Tibial nerve (tissue), 4 donors: ENCODE measurements around the gene TNKS1BP1. TPM values are rescaled to one million over a fixed set of nuclear protein-coding genes. Genes with fewer than 3 reads are reported as not detected.
"Not testable (repeated sequence)": the region's sequence is repeated elsewhere in the genome, so short reads cannot be mapped to it uniquely, and the experiment has no call there.

Experiments
- DNase-seq, 2 donors: peaks; one replicate each; pipeline ENCODE4 v3.0.0-alpha.2; 2019; ENCODE audit warnings: low spot score in 2 of 2
- H3K27ac ChIP-seq, 4 donors: fragments of 200-600 bp; sonication (generic) in 3 of 4; one replicate each; pipeline ENCODE4 v1.5.1; 2017 to 2019; ENCODE audit warnings: mild to moderate bottlenecking in 1 of 4
- H3K27me3 ChIP-seq, 2 donors: fragments of 200-600 bp; sonication (generic) in 1 of 2; one replicate each; pipeline versions ENCODE4 v1.5.1 to v1.6.0; 2017 to 2019
- H3K36me3 ChIP-seq, 3 donors: fragments of 200-600 bp; sonication (generic); one replicate each; pipeline ENCODE4 v1.5.1; 2018 to 2019
- H3K4me1 ChIP-seq, 4 donors: fragments of 200-600 bp; sonication (generic) in 3 of 4; one replicate each; pipeline ENCODE4 v1.5.1; 2017 to 2019
- H3K4me3 ChIP-seq, 4 donors: fragments of 200-600 bp; sonication (generic) in 3 of 4; one replicate each; pipeline ENCODE4 v1.5.1; 2017 to 2019; ENCODE audit warnings: mild to moderate bottlenecking in 1 of 4, moderate library complexity in 1 of 4
- H3K9me3 ChIP-seq, 4 donors: fragments of 200-600 bp; sonication (generic) in 3 of 4; one replicate each; pipeline ENCODE4 v1.5.1; 2017 to 2019
- CTCF ChIP-seq, 5 experiments: fragments of 200-600 bp in 3 of 5; fragments of 450-650 bp in 2 of 5; sonication (generic) in 3 of 5; IDR thresholded peaks; one replicate each; pipeline ENCODE4 v1.5.1; 2016 to 2019; ENCODE audit warnings: antibody characterized with exemption in 5 of 5, mild to moderate bottlenecking in 3 of 5, moderate library complexity in 2 of 5
- EP300 ChIP-seq, 2 donors: sonication (generic); formaldehyde crosslinking; IDR thresholded peaks; one replicate each; pipeline ENCODE4 v1.6.1; 2017; ENCODE audit warnings: antibody characterized with exemption in 2 of 2, mild to moderate bottlenecking in 1 of 2
- POLR2A ChIP-seq, 2 donors: fragments of 450-650 bp; IDR thresholded peaks; one replicate each; pipeline ENCODE4 v1.6.1; 2017; ENCODE audit warnings: antibody characterized with exemption in 2 of 2, mild to moderate bottlenecking in 2 of 2, moderate library complexity in 2 of 2
- WGBS, 2 donors: methylation state at CpG; one replicate each; pipeline ENCODE4 v1.1.5; 2018; 5-methylcytosine and 5-hydroxymethylcytosine counted together
- total RNA-seq, 4 donors: library from RNA; depleted of rRNA; stranded (reverse); fragments of >200 nt; gene quantifications; one replicate each; pipeline ENCODE4 v1.1.0, GENCODE V29; 2016

The TNKS1BP1 gene
- total RNA-seq, 4 donors from 2014 or later = 147 to 238 (median 204) TPM

DNA sequence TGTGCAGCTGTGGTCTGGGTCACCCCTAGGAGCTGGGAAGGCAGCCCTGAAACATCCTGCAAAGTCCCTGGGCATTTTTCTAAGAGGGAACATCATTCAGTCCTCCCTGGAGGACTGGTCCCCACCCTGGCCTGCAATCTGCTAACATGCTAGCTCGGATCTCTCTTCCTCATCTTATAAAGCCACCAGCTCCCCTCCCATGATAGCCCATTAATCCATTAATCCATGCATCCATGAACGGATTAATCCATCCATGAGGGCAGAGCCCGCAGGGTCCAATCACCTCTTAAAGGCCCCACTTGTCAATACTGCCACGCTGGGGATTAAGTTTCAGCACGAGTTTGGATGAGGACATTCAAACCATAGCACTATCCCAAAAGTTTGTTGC is 44.1 kb upstream of the TNKS1BP1 start:
- 79 to 80% methylated on average over 5 of the region's 5 CpGs for WGBS, 2 donors
- no peak overlapping the region for H3K4me3 ChIP-seq
- peaks cover 0 to 3% (median 0%) of the 10 kb centered on the region in 4 donors for H3K9me3 ChIP-seq
- no peak for TF ChIP-seq EP300 (IDR thresholded peaks at IDR 0.05)
- H3K4me1 ChIP-seq = no peaks in the 10 kb centered on the region
- no peak for DNase-seq
- H3K27me3 ChIP-seq = no peaks in the 10 kb centered on the region
- H3K27ac ChIP-seq = no peak overlapping the region
- no peaks in the 10 kb centered on the region for H3K36me3 ChIP-seq

DNA sequence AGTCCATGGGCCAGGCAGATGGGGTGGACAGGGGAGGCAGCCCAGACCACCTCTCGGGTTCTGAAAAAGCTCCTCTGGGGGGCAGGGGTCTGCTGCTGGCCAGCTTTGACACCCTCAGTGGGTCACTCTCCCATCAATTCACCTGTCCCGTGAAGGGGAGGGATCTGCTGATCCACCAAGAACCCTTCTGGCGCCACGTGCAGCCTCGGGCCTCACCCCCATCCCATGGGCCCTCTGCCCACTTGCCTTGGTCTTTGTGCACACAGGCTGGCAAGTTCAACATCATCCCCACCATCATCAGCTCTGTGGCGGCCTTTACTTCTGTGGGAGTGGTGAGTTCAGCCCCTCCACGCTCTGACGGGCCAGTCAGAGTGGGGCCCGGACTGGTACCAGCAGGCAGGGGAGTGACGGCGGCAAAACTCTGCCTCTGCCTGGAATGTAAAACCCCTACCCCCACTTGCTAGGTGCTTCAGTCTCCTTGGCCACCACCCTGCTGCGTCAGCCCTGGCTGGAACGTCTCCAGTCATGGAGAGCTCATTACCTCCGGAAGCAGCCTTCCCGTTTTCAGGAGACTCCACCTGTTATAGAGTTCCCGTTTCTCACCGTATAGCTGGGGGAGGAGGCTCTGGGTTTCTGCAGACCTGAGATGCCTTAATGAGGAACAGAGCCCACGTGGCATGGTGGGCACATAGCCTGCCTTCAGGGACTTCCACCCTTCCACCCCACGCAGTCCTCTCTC is 43.5 kb upstream of the TNKS1BP1 start:
- H3K27me3 ChIP-seq = no peaks in the 10 kb centered on the region
- peaks cover 0 to under 1% (median 0%) of the 10 kb centered on the region in 4 donors for H3K9me3 ChIP-seq
- 52 to 78% methylated on average over 18 to 19 of the region's 19 CpGs for WGBS, 2 donors
- no peak overlapping the region for H3K27ac ChIP-seq
- TF ChIP-seq POLR2A (IDR thresholded peaks at IDR 0.05) = no peak
- no peak for TF ChIP-seq EP300 (IDR thresholded peaks at IDR 0.05)
- no peak overlapping the region for H3K4me3 ChIP-seq
- no peak for DNase-seq
- no peaks in the 10 kb centered on the region for H3K4me1 ChIP-seq
- no peaks in the 10 kb centered on the region for H3K36me3 ChIP-seq

- 74% methylated on average over 9 of the region's 9 CpGs for WGBS, 2 donors
- no peak overlapping the region for H3K27ac ChIP-seq
- TF ChIP-seq POLR2A (IDR thresholded peaks at IDR 0.05) = no peak
- no peak for TF ChIP-seq CTCF (IDR thresholded peaks at IDR 0.05)
- TF ChIP-seq EP300 (IDR thresholded peaks at IDR 0.05) = no peak
- H3K4me1 ChIP-seq = no peaks in the 10 kb centered on the region
- no peaks in the 10 kb centered on the region for H3K27me3 ChIP-seq
- no peaks in the 10 kb centered on the region for H3K36me3 ChIP-seq
- no peak for DNase-seq
- H3K9me3 ChIP-seq = no peaks in the 10 kb centered on the region
- H3K4me3 ChIP-seq = no peak overlapping the region
Observed at GRCh38 chr11:57364851-57365660, 40.3 kb upstream of the TNKS1BP1 start.

DNA sequence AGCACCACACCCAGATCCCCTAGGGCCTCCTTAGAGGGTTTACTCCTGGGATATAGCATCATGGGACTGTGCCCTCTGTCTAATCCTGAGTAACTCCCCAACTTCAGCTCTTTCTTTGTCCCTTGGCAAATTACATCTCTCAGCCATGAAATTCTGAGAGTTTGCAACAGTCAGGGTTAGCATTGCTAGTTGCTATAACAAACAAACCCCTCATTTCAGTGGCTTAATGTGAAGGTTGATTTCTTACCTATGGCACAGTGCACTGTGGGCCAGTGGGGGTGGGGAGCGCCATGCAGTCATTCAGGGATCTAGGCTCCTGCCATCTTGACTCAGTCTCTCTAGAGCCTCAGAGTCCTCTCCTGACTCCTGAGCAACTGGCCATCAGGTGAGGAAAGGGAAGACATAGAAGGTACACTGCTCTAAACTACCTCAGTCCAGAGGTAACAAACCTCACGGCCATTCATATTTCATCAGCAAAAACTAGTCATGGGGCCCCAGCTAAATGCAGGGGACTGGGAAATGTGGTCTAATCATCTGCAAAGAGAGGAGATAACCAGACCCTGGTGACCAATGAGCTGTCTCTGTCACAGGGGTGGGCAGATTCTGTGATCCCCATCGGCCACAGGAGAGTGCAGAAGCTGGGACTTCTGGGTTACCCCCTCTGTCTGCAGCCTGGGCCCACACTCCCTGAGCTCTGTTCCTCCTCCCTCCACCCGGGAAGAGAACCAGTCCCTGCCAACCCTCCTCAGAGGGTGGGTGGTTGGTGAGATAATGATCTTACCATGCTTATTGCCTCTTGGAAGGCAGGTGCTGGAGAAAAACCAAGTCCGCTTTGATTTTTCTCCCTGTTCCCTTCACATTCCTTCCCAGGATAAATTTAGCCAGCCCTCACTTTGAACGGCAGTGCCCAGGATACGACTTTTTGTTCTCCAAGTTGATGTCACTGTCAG is 38.7 kb upstream of the TNKS1BP1 start:
- no peaks in the 10 kb centered on the region for H3K9me3 ChIP-seq
- no peak overlapping the region for H3K27ac ChIP-seq
- no peaks in the 10 kb centered on the region for H3K36me3 ChIP-seq
- no peak overlapping the region for H3K4me3 ChIP-seq
- DNase-seq = no peak
- 56 to 60% methylated on average over 7 of the region's 7 CpGs for WGBS, 2 donors
- H3K4me1 ChIP-seq = no peaks in the 10 kb centered on the region
- TF ChIP-seq EP300 (IDR thresholded peaks at IDR 0.05) (no peak), POLR2A (IDR thresholded peaks at IDR 0.05) (no peak), CTCF (IDR thresholded peaks at IDR 0.05) (no peak)
- H3K27me3 ChIP-seq = no peaks in the 10 kb centered on the region

DNA sequence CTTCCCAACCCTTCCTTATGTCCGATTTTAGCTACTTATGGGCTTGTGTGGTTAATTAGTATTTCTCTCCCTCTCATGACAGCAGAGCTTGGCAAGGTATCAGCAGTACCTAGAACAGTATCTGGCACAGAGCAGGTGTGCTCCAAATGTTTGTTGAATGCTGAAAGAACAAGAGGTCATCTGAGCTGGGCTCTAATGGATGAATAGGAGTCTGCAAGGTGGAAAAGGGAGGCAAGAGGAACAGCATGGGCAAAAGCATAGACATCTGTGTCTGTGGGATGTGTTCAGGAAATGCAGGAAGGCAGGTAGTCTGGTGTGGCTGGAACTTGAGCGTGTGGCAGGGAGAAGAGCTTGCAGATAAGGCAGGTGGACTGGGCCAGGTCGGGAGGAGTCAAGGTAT is 37.2 kb upstream of the TNKS1BP1 start:
- TF ChIP-seq EP300 (IDR thresholded peaks at IDR 0.05) (no peak), CTCF (IDR thresholded peaks at IDR 0.05) (no peak), POLR2A (IDR thresholded peaks at IDR 0.05) (no peak)
- Histone ChIP-seq H3K36me3 (no peaks in the 10 kb centered on the region), H3K4me3 (no peak overlapping the region), H3K27me3 (no peaks in the 10 kb centered on the region), H3K27ac (no peak overlapping the region), H3K4me1 (peaks cover 0 to 12% (median 0%) of the 10 kb centered on the region in 4 donors), H3K9me3 (no peaks in the 10 kb centered on the region)
- 87 to 89% methylated on average over 3 of the region's 3 CpGs for WGBS, 2 donors
- no peak for DNase-seq

DNA sequence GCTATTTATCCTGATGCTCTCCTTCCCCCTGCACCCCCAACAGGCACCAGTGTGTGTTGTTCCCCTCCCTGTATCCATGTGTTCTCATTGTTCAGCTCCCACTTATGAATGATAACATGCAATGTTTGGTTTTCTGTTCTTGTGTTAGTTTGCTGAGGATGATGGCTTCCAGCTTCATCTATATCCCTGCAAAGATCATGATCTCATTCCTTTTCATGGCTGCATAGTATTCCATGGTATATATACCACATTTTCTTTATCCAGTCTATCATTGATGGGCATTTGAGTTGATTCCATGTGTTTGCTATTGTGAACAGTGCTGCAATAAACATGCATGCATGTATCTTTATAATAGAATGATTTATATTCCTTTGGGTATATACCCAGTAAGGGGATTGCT is 36.7 kb upstream of the TNKS1BP1 start:
- not testable (repeated sequence) for H3K4me3 ChIP-seq, DNase-seq, H3K36me3 ChIP-seq, H3K27me3 ChIP-seq, H3K9me3 ChIP-seq, H3K27ac ChIP-seq
- H3K4me1 ChIP-seq = peaks cover 0 to 12% (median 0%) of the 10 kb centered on the region in 4 donors
